OCI-LY3 (cell line): ENCODE measurements around the gene PTGS2.

ENCODE experiments used
- EZH2phosphoT487 ChIP-seq: fragments of 200-600 bp; shearing (Covaris generic); IDR thresholded peaks from 2 replicates; pipeline ENCODE4 v1.6.1; 2018; ENCODE audit warnings: antibody characterized with exemption, mixed run types, low read depth
- TF ChIP-seq, protein P1 (sequence below): fragments of 200-600, 300-600 bp; sonication (generic); IDR thresholded peaks from 2 replicates; pipeline ENCODE4 v1.5.1; 2014; ENCODE audit warnings: antibody characterized with exemption, low read length, low read depth

DNA sequence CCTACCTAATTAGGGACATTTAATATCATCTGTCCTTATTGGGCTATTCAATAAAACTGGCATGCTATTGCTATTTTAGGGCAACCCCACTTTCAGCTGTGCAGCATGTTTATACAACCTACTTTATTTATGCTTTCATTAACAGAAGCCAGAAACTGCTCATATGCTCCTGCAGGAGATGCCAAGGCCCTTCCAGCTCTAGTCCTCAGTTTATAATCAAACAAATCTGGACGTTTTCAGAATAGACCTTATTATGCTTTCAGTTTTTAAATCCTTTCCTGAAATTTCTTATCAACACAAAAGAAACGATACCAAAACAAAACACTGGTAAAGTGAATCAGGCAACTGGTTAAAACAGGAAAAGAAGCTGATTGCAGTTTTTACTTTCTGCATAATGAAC, 53.2 kb downstream of the PTGS2 start:
- TF ChIP-seq, protein P1, sequence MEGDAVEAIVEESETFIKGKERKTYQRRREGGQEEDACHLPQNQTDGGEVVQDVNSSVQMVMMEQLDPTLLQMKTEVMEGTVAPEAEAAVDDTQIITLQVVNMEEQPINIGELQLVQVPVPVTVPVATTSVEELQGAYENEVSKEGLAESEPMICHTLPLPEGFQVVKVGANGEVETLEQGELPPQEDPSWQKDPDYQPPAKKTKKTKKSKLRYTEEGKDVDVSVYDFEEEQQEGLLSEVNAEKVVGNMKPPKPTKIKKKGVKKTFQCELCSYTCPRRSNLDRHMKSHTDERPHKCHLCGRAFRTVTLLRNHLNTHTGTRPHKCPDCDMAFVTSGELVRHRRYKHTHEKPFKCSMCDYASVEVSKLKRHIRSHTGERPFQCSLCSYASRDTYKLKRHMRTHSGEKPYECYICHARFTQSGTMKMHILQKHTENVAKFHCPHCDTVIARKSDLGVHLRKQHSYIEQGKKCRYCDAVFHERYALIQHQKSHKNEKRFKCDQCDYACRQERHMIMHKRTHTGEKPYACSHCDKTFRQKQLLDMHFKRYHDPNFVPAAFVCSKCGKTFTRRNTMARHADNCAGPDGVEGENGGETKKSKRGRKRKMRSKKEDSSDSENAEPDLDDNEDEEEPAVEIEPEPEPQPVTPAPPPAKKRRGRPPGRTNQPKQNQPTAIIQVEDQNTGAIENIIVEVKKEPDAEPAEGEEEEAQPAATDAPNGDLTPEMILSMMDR: no peak
- no peak for TF ChIP-seq EZH2phosphoT487
